Stimulated activated CD8-positive, alpha-beta memory T cell treated with anti-CD3 and anti-CD28 coated beads, Interleukin-15, amount 100 ng/mL, for 4 hours (primary cell): ENCODE measurements around the gene PHF10.
"Not testable (repeated sequence)": the region's sequence is repeated elsewhere in the genome, so short reads cannot be mapped to it uniquely, and the experiment has no call there.

Source experiments
- DNase-seq, 2 donors: peaks; one replicate each; pipeline ENCODE4 v3.0.0-alpha.2; 2020; ENCODE audit warnings: low read depth in 2 of 2

Gene PHF10

DNA sequence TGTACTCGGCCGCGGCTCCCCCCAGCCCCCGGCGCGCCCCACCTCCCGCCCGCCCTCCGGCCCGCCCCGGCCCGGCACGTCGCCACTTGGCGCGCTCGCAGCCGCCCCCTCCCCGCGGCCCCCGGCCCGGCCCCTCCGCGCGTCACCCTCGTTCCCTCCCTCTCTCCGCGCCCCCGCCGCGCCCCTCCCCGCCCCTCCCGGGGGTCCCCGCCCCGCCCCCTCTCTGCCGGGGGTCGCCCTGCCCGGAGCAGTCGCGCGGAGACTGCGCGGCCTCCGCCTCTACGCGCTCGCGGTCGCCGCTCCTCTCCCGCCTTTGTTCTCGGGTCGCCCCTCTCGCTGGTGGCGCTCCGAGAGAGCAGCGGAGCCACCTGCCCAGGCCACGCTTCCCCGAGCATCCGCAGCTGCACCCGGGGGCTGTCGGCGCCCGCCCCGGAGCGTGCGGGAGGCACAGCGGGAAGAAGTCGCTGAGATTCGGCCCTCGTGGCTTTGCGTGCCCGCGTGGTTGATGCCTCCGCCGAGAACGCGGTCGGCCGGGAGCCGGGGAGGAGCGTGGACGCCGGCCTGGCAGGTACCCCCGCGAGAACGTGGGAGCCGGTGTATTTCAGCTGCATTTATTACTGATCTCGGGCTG lies at the start of gene PHF10:
PHF10 (minus strand) TSS at position 7 of the 631 bp plus-strand sequence. CDS start 569 bp downstream, outside the sequence.
- peak; percentile 36 to 64 for DNase-seq

DNA sequence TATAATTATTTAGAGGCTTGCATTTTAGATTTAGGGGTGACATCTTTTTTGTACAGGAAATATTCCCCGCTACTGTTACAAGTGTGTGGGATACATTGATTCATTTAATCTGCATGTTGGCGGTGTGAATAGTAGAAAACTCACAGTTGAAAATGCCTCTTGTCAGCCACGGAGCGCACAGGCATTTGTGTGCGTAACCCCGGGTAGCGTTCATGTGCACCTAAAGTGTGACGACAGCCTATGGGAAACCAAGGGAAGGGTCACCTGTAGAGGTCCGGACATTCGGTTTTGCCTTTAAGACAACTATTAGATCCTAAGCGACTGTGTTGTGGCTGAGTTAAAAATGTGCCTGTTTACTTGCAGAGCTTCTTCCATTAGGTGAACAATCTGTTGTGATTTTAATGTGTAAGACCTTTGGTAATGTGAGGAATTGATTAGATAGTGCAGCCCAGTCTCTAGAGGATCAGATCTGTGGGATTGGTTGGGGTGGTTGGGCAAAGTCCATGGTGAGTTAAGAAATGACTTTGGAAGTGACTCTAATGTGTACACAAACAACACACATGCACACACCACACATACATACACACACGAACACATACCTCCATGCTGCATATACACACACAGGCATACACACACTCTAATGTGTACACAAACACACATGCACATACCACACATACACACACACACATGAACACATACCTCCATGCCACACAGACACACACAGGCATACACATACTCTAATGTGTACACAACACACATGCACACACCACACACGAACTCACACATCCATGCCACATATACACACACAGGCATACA lies 42.8 kb upstream of the PHF10 start:
- no peak for DNase-seq

DNA sequence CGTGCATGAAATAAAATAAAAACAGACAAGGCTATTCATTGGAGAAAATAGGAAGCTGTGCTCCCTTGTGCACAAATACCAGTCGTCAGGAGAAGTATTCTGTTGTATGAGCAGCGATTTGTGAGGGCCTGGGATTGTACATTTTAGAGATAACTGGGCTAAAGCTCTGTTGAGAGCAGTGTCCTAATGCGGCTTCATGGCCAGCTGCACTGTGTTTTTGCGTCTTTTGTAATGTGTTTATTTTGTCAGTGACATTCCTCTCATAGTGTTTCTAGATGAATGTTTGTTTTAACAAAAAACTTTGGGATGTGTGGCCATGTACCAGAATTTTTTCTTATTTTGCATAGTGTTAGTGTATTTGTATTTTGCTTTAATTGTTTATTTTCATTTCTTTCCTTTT lies 41.9 kb upstream of the PHF10 start:
- DNase-seq = no peak

DNA sequence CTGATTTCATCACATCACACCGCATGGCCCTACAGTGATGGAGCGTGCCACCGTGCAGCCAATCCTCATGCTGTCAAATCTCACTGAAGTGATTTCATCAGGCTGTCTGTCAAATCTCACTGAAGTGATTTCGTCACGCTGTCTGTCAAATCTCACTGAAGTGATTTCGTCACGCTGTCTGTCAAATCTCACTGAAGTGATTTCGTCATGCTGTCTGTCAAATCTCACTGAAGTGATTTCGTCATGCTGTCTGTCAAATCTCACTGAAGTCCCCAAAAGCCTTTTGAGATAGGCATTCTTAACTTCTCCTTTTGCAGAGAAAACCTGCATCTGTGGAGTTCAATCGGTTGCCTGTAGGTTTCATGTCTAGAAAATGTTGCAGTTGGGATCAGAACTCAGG lies 41.5 kb upstream of the PHF10 start:
- DNase-seq = not testable (repeated sequence)

DNA sequence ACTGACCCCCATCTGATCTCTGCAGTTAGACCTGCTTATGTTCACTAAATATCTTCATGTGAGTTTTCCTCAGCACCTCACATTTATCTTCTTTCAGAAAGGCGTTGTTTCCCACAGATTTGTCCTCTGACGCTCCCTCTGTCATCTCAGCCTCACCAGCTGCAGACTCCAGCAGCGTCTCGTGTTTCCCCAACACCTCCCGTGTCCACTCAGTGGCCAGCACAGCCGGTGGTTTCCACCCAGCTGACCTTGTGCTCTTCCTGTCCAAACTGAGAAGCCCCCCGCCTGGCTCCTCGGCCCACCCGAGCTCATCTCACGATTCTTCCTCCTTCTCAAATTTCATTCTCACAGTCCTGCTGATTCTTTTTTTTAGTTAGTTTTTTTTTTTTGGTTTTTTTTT lies 39.6 kb upstream of the PHF10 start:
- DNase-seq = no peak

DNA sequence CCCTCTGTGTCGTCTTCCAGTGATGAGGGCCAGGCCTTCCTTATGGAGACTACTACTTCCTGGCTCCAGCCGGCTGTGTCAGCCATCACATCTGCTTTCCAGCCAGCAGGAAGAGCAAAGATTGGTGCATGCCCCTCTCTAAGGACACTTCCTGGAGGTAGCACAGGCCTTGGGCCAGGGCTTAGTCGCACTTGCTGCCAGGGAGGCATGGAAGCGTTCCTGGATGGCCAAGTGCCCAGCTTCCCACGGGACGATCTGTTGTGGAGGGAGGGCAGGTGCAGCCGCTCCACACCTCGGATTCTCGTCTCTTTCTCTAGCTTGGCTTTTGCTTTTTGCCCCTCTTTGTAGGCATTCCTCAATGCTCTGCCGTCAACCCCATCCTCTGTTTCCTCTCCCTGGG lies 39.0 kb upstream of the PHF10 start:
- DNase-seq = no peak

DNA sequence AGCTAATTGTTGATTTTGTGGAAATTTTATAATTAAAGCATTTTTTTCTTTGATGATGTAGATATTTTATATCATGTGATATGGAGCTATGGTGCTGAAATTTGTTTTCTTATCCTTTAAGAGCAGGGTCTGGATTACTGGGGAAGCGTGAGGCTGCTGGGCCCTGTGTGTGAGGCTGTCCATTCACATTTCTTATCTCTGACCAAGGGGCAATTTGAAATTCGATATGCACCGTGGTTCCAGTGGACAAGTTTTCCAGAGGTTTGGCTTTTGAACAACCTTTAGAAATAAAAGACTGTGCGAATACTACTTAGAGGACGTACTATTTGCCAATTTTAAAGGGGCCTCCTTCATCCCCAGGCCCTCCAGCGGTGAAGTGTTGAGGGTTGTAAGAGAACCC lies 30.9 kb upstream of the PHF10 start:
- DNase-seq = no peak

DNA sequence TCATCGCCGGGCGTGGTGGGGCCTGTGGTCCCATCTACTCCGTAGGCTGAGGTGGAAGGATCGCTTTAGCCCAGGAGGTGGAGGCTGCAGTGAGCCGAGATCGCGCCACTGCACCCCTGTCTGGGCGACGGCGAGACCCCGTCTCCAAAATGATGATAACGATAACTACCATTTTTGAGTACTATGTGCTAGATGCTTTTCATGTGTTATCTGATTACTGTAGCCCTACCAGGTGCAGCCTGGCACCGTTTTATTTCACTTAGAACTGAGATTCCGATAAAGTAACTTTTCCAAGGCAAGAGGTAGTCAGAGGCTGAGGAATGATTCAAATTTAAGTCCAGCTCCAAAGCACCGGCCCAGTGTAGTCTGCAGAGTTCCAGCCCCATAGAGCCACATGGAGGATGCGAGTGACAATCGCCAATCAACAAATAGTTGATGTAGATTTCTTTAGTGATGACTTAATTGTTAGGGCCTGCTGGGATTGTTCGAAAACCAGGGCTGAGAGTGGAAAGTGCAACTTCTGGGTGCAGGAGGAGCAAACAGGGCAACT lies 27.8 kb upstream of the PHF10 start:
- DNase-seq = no peak

DNA sequence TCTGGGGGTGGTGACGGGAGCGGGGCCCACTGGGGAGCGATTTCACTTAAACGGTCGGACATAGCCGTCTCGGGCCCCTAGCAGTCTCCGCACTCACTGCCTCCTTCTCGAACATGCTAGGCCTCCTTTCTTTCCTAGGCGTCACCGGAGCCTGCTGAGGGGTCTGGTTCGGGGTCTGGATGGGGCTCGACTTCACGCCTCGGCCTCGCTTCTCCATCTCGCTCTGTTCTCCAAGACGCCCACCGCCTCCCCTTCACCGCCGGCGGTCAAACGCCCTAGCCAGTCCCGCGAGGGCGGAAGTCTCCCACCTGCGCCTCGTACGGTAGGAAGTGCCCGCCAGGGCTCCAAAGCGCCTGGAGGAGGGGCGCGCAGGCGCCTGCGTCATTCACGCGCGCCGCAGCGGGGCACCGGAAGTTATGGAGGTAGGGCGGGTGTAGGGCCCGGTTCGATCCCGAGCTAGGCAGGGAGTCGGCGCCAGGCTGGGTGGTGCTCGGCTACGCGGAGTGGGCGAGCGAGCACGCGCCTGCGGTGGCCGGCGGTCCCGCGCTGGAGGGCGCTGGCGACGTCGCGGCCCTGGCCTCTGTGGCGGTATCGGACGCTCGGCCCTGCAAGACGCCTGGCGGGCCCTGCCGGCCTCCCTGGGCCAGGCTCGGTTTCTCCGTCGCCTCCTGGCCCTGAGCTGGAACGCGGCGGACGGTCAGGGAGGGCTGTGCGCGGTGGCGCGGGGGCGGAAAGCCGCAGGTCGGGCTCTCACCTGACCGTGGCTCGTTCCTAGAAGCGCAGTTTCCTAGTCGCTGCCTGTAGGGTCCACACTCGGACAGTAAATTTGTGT lies 27.2 kb upstream of the PHF10 start, which contains the start of the genes DYNLT2 and ERMARD:
DYNLT2 (minus strand) TSS at position 331 of the 832 bp plus-strand sequence; CDS start at position 217, 114 bp downstream.
ERMARD (plus strand) TSS at position 381 of the 832 bp plus-strand sequence; CDS start at position 417, 36 bp downstream.
- DNase-seq = peak; percentile 86 to 89

DNA sequence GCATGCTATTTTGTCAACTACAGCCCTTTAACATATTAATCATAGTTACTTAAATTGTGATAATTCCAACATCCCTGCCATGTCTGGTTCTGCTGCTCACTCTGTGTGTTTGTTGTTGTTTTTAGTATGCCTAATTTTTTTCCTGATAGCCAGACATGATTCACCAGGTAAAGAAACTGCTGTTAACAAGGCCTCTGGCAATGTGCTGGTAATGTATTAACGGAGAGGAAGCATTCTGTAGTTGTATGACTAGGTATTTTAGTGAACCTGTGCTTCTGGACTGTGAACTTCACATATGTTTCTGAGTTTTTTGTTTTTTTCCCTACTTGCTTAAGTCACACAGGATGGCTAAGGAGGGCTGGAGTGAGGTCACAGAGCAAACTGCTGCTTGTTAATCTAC lies 22.3 kb upstream of the PHF10 start:
- no peak for DNase-seq

DNA sequence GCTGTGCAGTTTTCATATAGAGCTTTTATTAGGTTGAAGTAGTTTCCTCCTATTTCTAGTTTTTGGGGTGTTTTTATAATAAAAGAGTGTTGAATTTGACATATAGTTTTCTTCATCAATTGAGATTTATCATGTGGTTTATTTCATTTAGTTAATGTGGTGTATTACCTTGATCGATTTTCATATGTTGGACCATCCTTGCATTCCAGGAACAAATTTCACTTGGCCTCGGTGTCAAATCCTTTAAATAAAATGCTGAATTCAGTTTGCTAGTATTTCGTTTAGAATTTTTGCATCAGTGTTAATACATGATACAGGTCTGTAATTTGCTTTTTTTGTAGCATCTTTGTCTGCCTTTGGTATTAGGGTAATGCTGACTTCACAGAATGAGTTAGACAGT lies 21.1 kb upstream of the PHF10 start:
- DNase-seq = no peak

DNA sequence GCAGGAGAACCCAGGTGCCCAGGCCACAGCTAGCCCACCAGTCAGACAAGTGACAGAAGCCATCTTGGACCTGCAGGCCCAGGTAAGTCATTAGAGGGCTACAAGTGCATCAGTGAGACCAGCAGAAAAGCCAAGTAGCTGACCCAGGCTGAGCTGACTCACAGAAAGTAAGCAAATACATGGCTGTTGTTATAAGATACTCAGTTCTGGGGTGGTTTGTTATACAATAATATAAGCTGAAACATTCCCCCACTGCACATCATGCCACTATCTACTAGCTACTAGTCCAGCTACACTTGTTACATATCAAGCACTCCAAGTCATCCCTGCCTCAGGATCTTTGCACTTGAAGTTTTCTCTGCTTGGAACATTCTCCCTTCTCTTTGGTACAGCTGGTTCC lies 17.0 kb upstream of the PHF10 start:
- no peak for DNase-seq

DNA sequence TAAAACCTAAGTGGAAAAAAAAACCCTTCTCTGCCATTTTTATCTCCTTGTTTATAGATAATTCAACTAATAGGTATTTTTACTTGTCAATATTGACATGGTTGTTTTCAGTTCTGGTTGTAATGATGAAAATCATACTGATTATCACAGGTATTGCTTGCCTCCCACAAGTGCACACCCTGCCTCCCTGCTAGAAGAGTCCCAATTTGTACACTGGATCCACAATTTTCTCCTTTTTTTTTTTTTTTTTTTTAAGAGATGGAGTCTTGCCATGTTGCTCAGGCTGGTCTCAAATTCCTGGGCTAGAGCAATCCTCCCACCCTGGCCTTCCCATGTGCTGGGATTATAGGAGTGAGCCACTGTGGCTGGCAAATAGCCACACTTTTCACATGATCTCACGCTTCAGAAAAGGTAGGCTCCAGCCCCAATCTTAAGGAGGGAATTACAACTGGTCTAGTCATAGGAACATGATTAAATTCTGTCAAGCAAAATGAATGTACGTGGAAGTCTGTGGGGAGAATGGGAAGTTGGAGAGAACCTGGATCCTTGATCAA lies 14.8 kb upstream of the PHF10 start:
- no peak for DNase-seq

DNA sequence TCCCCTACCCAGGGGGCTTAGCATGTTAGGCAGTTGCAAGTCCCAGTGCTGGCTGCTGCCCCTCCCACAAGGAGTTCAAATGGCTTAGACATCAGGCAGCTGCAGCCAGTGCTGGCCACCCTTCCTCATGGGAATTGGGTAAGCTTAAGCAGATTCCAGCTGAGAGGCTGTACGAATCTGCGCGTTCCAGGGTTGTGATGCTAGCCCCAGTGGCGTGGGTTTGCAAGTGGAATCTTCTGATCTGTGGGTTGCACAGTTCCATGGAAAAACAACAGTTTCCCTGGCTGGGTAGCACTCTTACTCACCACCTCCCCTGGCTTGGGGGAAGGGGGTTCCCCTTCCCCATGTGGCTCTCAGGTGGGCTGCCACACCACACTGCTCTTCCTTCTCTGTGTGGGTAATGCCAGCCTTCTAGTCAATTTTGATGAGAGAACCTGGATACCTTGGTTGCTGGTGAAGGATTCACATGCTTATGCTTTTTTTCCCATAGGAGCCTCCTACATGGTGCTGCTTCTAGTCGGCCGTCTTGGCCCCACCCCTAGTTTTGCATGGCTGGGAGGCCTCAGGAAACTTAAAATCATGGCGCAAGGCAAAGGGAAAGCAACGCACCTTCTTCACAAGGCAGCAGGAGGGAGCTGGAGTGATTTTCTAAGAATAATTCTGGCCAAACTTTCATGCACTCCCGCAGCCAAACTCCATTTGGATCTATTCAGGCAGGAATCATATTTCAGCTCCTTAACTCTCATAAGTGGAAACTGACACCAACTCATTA lies 14.1 kb upstream of the PHF10 start:
- no peak for DNase-seq

DNA sequence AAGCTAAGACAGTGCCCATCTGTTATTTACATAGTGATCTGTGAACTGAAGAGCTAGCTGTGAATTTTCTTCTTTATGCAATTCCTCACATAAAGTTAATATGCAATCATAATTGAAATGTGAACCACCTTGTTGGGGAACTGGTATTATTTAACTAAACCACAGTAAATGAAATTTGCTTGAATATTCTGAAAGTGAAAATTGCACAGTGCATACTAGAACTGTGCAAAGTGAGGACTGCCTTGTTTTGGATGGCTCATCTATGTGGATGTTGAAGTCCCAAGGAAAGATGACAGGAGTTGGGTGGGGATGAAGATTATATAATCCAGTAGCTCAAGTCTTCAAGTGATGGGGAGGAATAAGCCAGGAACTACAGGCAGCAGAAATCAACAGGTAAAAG lies 5.7 kb upstream of the PHF10 start:
- no peak for DNase-seq

DNA sequence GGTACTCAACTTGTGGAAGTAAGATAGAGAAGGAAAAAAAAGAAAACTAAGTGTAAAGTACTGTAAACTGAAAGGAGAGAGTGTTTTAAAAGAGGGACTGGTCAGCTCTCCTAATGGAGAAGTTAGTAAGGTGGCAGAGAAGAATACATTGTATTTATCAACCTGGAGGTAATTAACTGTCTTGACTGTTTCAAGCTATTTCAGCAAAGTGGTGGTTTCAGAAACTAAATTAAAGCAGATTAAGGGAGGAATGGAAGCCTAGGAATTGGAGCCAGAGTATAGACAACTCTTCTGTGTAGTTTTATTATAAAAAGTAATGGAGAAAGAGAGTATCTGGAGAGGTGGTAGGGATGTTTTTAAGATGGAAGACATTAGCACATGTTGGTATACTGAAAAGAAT lies 2.7 kb upstream of the PHF10 start:
- no peak for DNase-seq

DNA sequence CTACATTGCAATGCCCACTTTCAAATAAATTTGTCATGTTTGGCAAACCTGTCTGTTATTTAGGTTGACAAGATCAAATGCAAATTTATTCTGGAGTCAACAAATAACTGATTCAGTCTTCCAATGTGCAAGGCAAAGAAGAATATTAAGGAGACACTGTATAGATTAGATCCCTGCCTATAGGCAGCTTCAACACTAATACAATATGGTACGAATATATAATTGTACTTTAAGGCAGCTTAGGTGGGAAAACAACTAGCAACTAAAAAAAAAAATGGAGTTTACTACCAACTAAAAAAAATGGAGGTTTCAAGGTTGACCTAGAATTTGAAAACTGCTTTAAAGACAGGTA lies 1.7 kb upstream of the PHF10 start:
- DNase-seq = no peak

DNA sequence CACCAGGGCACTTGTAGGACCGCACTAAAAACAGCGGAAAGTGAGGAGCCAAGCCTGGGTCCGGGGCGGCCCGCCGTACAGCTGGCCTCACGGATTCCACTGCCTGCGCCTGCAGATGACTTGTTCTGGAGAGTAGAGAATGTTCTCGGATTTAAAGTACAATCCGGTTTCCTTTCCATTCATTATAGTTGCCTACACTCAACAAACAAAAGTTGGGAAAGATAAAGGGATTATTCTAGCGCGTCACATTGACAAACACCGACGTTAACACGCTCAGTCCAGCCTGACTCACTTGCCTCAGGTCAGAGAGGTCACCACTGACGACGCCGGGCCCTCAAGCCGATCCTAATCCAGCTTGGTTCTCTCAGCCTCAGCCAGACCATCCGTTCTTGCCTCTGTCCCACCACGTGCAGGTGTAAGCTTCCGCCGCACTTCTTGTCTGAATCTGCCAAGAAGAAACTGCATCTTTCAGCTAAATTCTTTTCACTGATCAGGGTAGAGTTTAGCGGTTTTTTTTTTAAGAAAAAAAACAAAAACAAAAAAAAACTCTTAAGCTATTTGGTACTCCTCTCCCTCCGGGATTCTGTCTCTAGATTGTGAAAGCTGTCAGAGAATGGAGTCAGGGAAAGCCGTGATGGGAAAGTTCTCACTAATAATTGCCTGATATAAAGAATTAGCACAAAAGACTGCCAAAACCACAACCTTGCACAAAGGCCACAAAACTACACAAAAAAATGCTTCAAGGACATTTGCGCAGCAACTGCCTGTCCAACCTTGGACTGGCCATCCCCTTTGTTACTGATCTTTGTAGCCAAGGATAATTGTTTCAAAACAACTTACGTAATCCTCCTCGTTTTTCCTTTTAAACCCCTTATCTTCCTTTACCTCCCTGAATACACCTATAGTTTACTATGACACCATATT lies 1.1 kb upstream of the PHF10 start:
- DNase-seq = no peak

DNA sequence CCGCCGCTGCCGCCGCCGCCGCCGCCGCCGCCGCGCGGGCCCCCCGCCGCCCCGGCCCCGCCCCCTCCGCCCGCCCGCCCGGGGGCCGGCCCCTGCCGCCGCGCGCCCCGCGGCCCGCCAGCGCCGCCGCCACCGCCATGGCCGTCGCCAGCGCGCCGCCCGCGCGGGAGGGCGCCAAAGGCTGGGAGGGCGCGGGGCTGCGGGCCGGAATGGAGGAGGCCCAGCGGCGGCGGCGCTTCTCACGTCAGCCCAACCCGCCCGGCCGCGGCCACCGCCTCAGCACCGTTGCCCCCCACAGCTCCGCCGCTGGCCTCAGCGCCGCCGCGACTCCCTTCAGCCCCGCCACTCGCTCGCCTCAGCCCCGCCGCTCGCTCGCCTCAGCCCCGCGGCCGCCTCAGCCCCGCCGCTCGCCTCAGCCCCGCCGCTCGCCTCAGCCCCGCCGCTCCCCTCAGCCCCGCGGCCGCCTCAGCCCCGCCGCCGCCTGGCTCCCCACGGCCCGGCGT lies 258 bp downstream of the PHF10 start:
- peak in 1 of 2 donors; percentile 29 for DNase-seq
